Naive thymus-derived CD4-positive, alpha-beta T cell (primary cell): ENCODE measurements around the gene RALGPS1. TPM values are rescaled to one million over a fixed set of nuclear protein-coding genes. Genes with fewer than 3 reads are reported as not detected.

Experiments used
- ATAC-seq: fragments of 150-1000 bp; cut with Tn5 transposase; 2 replicates; pipeline ENCODE4 v1.10.0; 2021; ENCODE audit warnings: mild to moderate bottlenecking, moderate library complexity
- CTCF ChIA-PET: fragments of 350-600 bp; sonication (Branson Sonifier 250); formaldehyde crosslinking; loops from one replicate; lab custom pipeline; 2021; ENCODE audit warnings: antibody characterized with exemption; lab: Charles Lee
- POLR2A ChIA-PET: fragments of 350-600 bp; sonication (Branson Sonifier 250); formaldehyde crosslinking; loops from one replicate; lab custom pipeline; 2021; ENCODE audit warnings: antibody characterized with exemption, inconsistent platforms; lab: Charles Lee
- DNase-seq, 9 donors: peaks; one replicate each; pipeline versions ENCODE4 v3.0.0 to v3.0.0-alpha.2; 2020 to 2022; ENCODE audit warnings: mixed read lengths in 1 of 9
- H3K27ac ChIP-seq: one replicate; pipeline ENCODE4 v1.7.0; 2013; ENCODE audit warnings: mild to moderate bottlenecking, low read depth, low read length, moderate library complexity
- H3K27me3 ChIP-seq, 2 donors: one replicate each; pipeline ENCODE4 v1.7.0; 2013; ENCODE audit warnings: low read length in 2 of 2, mild to moderate bottlenecking in 2 of 2, moderate library complexity in 2 of 2; ENCODE audit not compliant: control insufficient read depth in 2 of 2, insufficient read depth in 2 of 2
- H3K36me3 ChIP-seq, 3 experiments: 1 replicate in 2 of 3; 2 replicates in 1 of 3; pipeline ENCODE4 v1.7.0; 2013; ENCODE audit warnings: low read length in 3 of 3, mild to moderate bottlenecking in 3 of 3, moderate library complexity in 1 of 3; ENCODE audit not compliant: insufficient read depth in 3 of 3, control insufficient read depth in 2 of 3
- H3K4me1 ChIP-seq, 2 donors: one replicate each; pipeline ENCODE4 v1.7.0; 2013; ENCODE audit warnings: low read length in 2 of 2, mild to moderate bottlenecking in 2 of 2, moderate library complexity in 1 of 2; ENCODE audit not compliant: control insufficient read depth in 2 of 2, insufficient read depth in 2 of 2
- H3K4me3 ChIP-seq: 2 replicates; pipeline ENCODE4 v1.7.0; 2013; ENCODE audit warnings: mild to moderate bottlenecking, low read length
- H3K9me3 ChIP-seq, 3 experiments: 1 replicate in 2 of 3; 2 replicates in 1 of 3; pipeline ENCODE4 v1.7.0; 2013; ENCODE audit warnings: low read length in 3 of 3; ENCODE audit not compliant: control insufficient read depth in 2 of 3
- H3K27ac Mint-ChIP-seq, 9 donors: one replicate each; pipeline ENCODE4 v1.8.0; 2020 to 2022; ENCODE audit warnings: mixed read lengths in 9 of 9, mild to moderate bottlenecking in 8 of 9, moderate library complexity in 5 of 9, inconsistent platforms in 2 of 9
- H3K27me3 Mint-ChIP-seq, 5 donors: one replicate each; pipeline ENCODE4 v1.8.0; 2021 to 2022; ENCODE audit warnings: mixed read lengths in 5 of 5, mild to moderate bottlenecking in 1 of 5
- H3K36me3 Mint-ChIP-seq, 5 donors: one replicate each; pipeline ENCODE4 v1.8.0; 2020 to 2022; ENCODE audit warnings: mixed read lengths in 5 of 5, mild to moderate bottlenecking in 3 of 5, inconsistent platforms in 1 of 5
- H3K4me1 Mint-ChIP-seq, 7 donors: one replicate each; pipeline ENCODE4 v1.8.0; 2020 to 2022; ENCODE audit warnings: mixed read lengths in 7 of 7, mild to moderate bottlenecking in 3 of 7, inconsistent platforms in 1 of 7
- H3K4me3 Mint-ChIP-seq, 10 donors: one replicate each; pipeline ENCODE4 v1.8.0; 2020 to 2022; ENCODE audit warnings: mild to moderate bottlenecking in 10 of 10, mixed read lengths in 10 of 10, moderate library complexity in 6 of 10, inconsistent platforms in 2 of 10
- H3K9me3 Mint-ChIP-seq, 11 donors: one replicate each; pipeline ENCODE4 v1.8.0; 2020 to 2022; ENCODE audit warnings: mixed read lengths in 11 of 11, mild to moderate bottlenecking in 4 of 11, inconsistent platforms in 1 of 11, moderate library complexity in 1 of 11
- intact Hi-C, 2 donors: fragments of 100-400 bp; cut with micrococcal nuclease; formaldehyde crosslinking; loops; one replicate each; pipeline ENCODE4 v1.15.1; 2023
- polyA plus RNA-seq, 2 donors: library from polyadenylated mRNA; unstranded; fragments of 300-500 nt; fragmentation: Illumina TruSeq; gene quantifications; one replicate each; pipeline ENCODE4 v1.2.3, GENCODE V29; 2021
- total RNA-seq, 6 experiments: library from RNA in 5 of 6; stranded (reverse) in 5 of 6; gene quantifications; 1 replicate in 5 of 6; 2 replicates in 1 of 6; pipeline ENCODE4 v1.2.3 and lab custom pipeline; 2021 to 2026

Gene RALGPS1
- total and polyA plus RNA-seq, 7 experiments from 2014 or later: 1.0 to 8.3 (median 4.1) TPM

DNA sequence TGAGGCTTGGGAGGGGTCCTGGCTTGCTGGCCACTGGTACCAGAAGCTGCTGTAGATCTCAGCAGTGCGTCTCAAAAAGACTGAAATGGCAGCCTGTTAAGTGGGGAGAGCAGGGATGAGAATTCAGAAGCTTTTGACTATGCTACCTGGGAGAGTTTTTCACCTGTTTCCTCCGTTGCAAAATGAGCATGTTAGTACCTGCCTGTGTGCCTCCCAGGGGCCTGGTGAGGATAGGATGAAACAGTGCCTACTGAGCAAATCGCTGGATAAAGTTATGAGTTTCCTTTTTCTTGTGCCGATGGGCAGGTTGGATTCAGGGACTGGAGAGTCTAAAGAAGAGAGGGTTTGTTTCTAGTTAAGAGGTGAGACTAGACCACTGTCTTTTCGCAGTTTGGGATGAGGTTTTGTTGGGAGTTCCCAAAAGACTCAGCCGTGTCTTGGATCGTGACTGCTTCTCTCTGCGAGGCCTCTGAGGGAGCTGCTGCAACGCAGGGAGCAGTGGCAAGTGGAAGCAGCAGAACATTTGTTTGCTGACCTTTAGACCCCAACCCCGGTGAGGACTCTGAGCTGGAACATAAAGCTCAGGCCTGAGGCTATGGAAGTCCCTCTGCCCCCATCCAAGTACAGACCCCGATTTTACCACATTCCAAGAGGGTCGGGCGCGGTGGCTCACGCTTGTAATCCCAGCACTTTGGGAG is 1.4 kb downstream of the RALGPS1 start:
- peak overlapping the region in 6 of 9 donors; percentile 14 to 89 (median 55) for H3K27ac Mint-ChIP-seq
- Histone ChIP-seq H3K36me3 (no peaks in the 10 kb centered on the region), H3K27ac (no peak overlapping the region), H3K4me3 (peak overlapping the region; percentile 41), H3K4me1 (no peaks in the 10 kb centered on the region), H3K9me3 (no peaks in the 10 kb centered on the region), H3K27me3 (no peaks in the 10 kb centered on the region)
- POLR2A ChIA-PET: no interaction called here
- H3K36me3 Mint-ChIP-seq: peaks cover 0 to 5% (median 0%) of the 10 kb centered on the region in 5 donors
- CTCF ChIA-PET: no interaction called here
- peaks cover 0 to 10% (median 4%) of the 10 kb centered on the region in 11 donors for H3K9me3 Mint-ChIP-seq
- H3K4me1 Mint-ChIP-seq: peaks cover 5 to 13% (median 7%) of the 10 kb centered on the region in 7 donors
- ATAC-seq: no peak
- DNase-seq: no peak
- H3K4me3 Mint-ChIP-seq: peak overlapping the region; percentile 62 to 90 (median 79)
- peaks cover 0 to 39% (median 0%) of the 10 kb centered on the region in 5 donors for H3K27me3 Mint-ChIP-seq
- intact Hi-C loops: loop anchor here (2.0 to 10.0 kb wide), 2 partner anchors 55 to 1171 kb away; partner anchors contain the start of genes PBX3 (in 1 of the 2) and ZBTB34 (in 1 of the 2)

DNA sequence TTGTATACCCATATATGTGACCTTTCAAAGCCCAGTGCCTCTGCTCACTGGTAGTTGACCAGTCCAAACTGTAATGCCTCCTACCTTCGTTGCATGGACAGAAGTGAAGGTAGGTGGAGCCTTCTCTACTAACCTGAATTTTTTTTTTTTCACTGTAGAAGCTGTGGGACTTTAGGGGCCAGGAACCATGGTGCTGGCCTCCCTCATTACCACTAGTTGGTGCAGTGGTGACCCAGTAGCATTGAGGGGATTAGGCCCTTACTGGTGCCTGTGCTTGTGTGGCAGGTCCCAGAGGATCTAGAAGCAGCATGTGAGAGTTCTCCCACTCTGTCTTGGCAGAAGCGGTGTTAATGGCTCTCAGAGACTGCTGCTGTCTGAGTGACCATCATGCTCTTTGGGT is 2.3 kb downstream of the RALGPS1 start:
- DNase-seq (no peak), ATAC-seq (no peak)
- no peaks in the 10 kb centered on the region for H3K4me1 ChIP-seq
- H3K4me3 ChIP-seq: no peak overlapping the region
- POLR2A ChIA-PET: no interaction called here
- H3K4me3 Mint-ChIP-seq: peak overlapping the region in 3 of 10 donors; percentile 21 to 39 (median 21)
- no peaks in the 10 kb centered on the region for H3K27me3 ChIP-seq
- H3K4me1 Mint-ChIP-seq: peaks cover 5 to 13% (median 7%) of the 10 kb centered on the region in 7 donors
- CTCF ChIA-PET: no interaction called here
- peaks cover 0 to 38% (median 0%) of the 10 kb centered on the region in 5 donors for H3K27me3 Mint-ChIP-seq
- no peak overlapping the region for H3K27ac ChIP-seq
- H3K9me3 Mint-ChIP-seq: peaks cover 0 to 5% (median 3%) of the 10 kb centered on the region in 11 donors
- no peaks in the 10 kb centered on the region for H3K9me3 ChIP-seq
- H3K27ac Mint-ChIP-seq: no peak overlapping the region
- H3K36me3 ChIP-seq: no peaks in the 10 kb centered on the region
- intact Hi-C loops: loop anchor here in 1 of 2 donors (10.0 kb wide), 1 partner anchor 1172 kb away; the partner anchor contains the start of gene PBX3
- peaks cover 0 to 8% (median 0%) of the 10 kb centered on the region in 5 donors for H3K36me3 Mint-ChIP-seq

- ATAC-seq (no peak), DNase-seq (no peak)
- Histone ChIP-seq H3K36me3 (no peaks in the 10 kb centered on the region), H3K9me3 (no peaks in the 10 kb centered on the region), H3K4me1 (no peaks in the 10 kb centered on the region), H3K27ac (no peak overlapping the region), H3K27me3 (no peaks in the 10 kb centered on the region), H3K4me3 (no peak overlapping the region)
- Mint-ChIP-seq H3K4me3 (no peak overlapping the region), H3K4me1 (peaks cover 5 to 9% (median 7%) of the 10 kb centered on the region in 7 donors), H3K27me3 (peaks cover 0 to 24% (median 0%) of the 10 kb centered on the region in 5 donors), H3K27ac (no peak overlapping the region), H3K9me3 (no peaks in the 10 kb centered on the region), H3K36me3 (peaks cover 0 to 8% (median 0%) of the 10 kb centered on the region in 5 donors)
- CTCF ChIA-PET: no interaction called here
- intact Hi-C loops: loop anchor here in 1 of 2 donors (10.0 kb wide), 1 partner anchor 1174 kb away; the partner anchor contains the start of gene PBX3
- POLR2A ChIA-PET: no interaction called here
These were observed 4.6 kb downstream of the RALGPS1 start for GRCh38 chr9:126919193-126919592.

GRCh38 chr9:126925876-126926275 is 11.3 kb downstream of the RALGPS1 start:
- ChIA-PET CTCF (interaction anchor here (2.2 kb wide), 1 partner anchor 15 kb away, joined by 8 read pairs; no protein-coding TSS in a partner anchor), POLR2A (interaction anchor here (0.6 kb wide), 1 partner anchor 194 kb away, joined by 3 read pairs; no protein-coding TSS in a partner anchor)
- Mint-ChIP-seq H3K4me1 (peaks cover 0 to 5% (median 0%) of the 10 kb centered on the region in 7 donors), H3K27me3 (peaks cover 0 to 8% (median 0%) of the 10 kb centered on the region in 5 donors), H3K4me3 (no peak overlapping the region), H3K9me3 (no peaks in the 10 kb centered on the region), H3K27ac (no peak overlapping the region), H3K36me3 (peaks cover 0 to 8% (median 4%) of the 10 kb centered on the region in 5 donors)
- Histone ChIP-seq H3K27me3 (no peaks in the 10 kb centered on the region), H3K4me1 (no peaks in the 10 kb centered on the region), H3K36me3 (no peaks in the 10 kb centered on the region), H3K27ac (no peak overlapping the region), H3K4me3 (no peak overlapping the region), H3K9me3 (no peaks in the 10 kb centered on the region)
- DNase-seq (no peak), ATAC-seq (no peak)
- intact Hi-C loops: no loop called here

- Histone ChIP-seq H3K4me1 (no peaks in the 10 kb centered on the region), H3K9me3 (no peaks in the 10 kb centered on the region), H3K27ac (no peak overlapping the region), H3K27me3 (no peaks in the 10 kb centered on the region), H3K4me3 (no peak overlapping the region), H3K36me3 (no peaks in the 10 kb centered on the region)
- peaks cover 0 to 5% (median 0%) of the 10 kb centered on the region in 7 donors for H3K4me1 Mint-ChIP-seq
- POLR2A ChIA-PET: interaction anchor here (0.6 kb wide), 1 partner anchor 194 kb away, joined by 3 read pairs; no protein-coding TSS in a partner anchor
- peaks cover 0 to 9% (median 0%) of the 10 kb centered on the region in 5 donors for H3K27me3 Mint-ChIP-seq
- ATAC-seq (no peak), DNase-seq (no peak)
- peaks cover 0 to 8% (median 4%) of the 10 kb centered on the region in 5 donors for H3K36me3 Mint-ChIP-seq
- intact Hi-C loops: no loop called here
- CTCF ChIA-PET: interaction anchor here (2.2 kb wide), 1 partner anchor 15 kb away, joined by 8 read pairs; no protein-coding TSS in a partner anchor
- H3K4me3 Mint-ChIP-seq: no peak overlapping the region
- H3K27ac Mint-ChIP-seq: no peak overlapping the region
- H3K9me3 Mint-ChIP-seq: peaks cover 0 to 3% (median 0%) of the 10 kb centered on the region in 11 donors
These were observed 11.8 kb downstream of the RALGPS1 start for GRCh38 chr9:126926364-126926763.

GRCh38 chr9:126927419-126927818 is 12.8 kb downstream of the RALGPS1 start:
- no peak overlapping the region for H3K27ac Mint-ChIP-seq
- DNase-seq (no peak), ATAC-seq (no peak)
- peaks cover 0 to 5% (median 0%) of the 10 kb centered on the region in 7 donors for H3K4me1 Mint-ChIP-seq
- H3K4me1 ChIP-seq: no peaks in the 10 kb centered on the region
- no peak overlapping the region for H3K4me3 Mint-ChIP-seq
- peaks cover 0 to 4% (median 0%) of the 10 kb centered on the region in 11 donors for H3K9me3 Mint-ChIP-seq
- intact Hi-C loops: no loop called here
- no peak overlapping the region for H3K27ac ChIP-seq
- H3K36me3 ChIP-seq: no peaks in the 10 kb centered on the region
- ChIA-PET POLR2A (no interaction called here), CTCF (interaction anchor here (2.2 kb wide), 1 partner anchor 14 kb away, joined by 8 read pairs; no protein-coding TSS in a partner anchor)
- no peaks in the 10 kb centered on the region for H3K9me3 ChIP-seq
- H3K27me3 ChIP-seq: no peaks in the 10 kb centered on the region
- peaks cover 0 to 6% (median 0%) of the 10 kb centered on the region in 5 donors for H3K27me3 Mint-ChIP-seq
- peaks cover 0 to 4% (median 4%) of the 10 kb centered on the region in 5 donors for H3K36me3 Mint-ChIP-seq
- H3K4me3 ChIP-seq: no peak overlapping the region
